Ovary (tissue), 3 donors: ENCODE results near the gene SOX6.

Experiments used
- EP300 ChIP-seq: sonication (generic); formaldehyde crosslinking; IDR thresholded peaks from one replicate; pipeline ENCODE4 v1.6.1; 2017; ENCODE audit warnings: antibody characterized with exemption
- POLR2A ChIP-seq: fragments of 450-650 bp; IDR thresholded peaks from one replicate; pipeline ENCODE4 v1.6.1; 2017; ENCODE audit warnings: antibody characterized with exemption, mild to moderate bottlenecking, moderate library complexity
- TF ChIP-seq, protein P1 (sequence below), 3 donors: fragments of 450-650 bp in 2 of 3; fragments of 200-600 bp in 1 of 3; IDR thresholded peaks; one replicate each; pipeline versions ENCODE4 v1.5.1 to v1.8.0; 2016 to 2022; ENCODE audit warnings: antibody characterized with exemption in 3 of 3, mild to moderate bottlenecking in 1 of 3
- donor health status: DM: no; HTN: no; CAD: no.

DNA sequence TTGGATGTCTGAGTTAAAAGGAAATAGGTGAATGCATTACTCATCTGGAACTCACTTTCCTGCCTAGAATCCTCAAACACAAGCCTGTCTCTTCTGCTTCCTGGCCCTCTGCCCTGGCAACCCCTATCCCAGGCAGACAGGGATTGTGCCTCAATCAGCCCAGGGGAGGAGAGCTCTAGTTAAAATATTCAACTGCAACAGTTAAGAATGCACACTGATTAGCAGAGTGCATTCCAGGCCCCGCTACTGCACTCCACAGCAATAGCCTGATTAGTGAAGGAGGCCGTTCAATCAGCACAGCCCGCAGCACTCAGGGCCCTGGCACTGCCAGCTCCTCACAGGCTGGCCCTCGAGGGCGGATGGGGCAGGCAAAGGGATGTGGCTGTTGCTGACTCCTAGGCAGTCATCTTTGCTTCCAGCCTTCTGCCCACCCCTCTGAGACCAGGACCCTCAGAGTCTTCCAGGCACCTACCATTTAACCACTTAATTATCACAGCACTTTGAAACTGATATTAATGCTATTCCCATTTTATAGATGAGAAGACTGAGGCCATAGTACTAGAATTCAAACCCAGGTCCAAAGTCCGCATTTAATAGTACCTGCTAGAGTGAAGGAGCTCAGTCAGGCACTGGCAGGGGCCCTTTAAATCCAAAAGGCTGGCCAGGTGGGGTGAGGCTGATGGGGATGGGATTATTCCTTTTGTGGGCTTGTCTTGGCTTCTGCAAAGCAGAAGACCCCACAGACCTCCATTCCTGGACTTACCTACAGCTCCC is 435.3 kb downstream of the SOX6 start:
- TF ChIP-seq, protein P1, sequence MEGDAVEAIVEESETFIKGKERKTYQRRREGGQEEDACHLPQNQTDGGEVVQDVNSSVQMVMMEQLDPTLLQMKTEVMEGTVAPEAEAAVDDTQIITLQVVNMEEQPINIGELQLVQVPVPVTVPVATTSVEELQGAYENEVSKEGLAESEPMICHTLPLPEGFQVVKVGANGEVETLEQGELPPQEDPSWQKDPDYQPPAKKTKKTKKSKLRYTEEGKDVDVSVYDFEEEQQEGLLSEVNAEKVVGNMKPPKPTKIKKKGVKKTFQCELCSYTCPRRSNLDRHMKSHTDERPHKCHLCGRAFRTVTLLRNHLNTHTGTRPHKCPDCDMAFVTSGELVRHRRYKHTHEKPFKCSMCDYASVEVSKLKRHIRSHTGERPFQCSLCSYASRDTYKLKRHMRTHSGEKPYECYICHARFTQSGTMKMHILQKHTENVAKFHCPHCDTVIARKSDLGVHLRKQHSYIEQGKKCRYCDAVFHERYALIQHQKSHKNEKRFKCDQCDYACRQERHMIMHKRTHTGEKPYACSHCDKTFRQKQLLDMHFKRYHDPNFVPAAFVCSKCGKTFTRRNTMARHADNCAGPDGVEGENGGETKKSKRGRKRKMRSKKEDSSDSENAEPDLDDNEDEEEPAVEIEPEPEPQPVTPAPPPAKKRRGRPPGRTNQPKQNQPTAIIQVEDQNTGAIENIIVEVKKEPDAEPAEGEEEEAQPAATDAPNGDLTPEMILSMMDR (IDR thresholded peaks at IDR 0.05): no peak
- TF ChIP-seq POLR2A (no peak), EP300 (no peak)
